Neutrophil (primary cell): ENCODE data around the gene TELO2.

Experiments
- H3K27ac ChIP-seq: fragments of 200-600 bp; sonication (generic); 2 replicates; pipeline ENCODE4 v1.5.1; 2016; ENCODE audit warnings: mild to moderate bottlenecking, moderate library complexity
- H3K27me3 ChIP-seq: fragments of 200-600 bp; sonication (generic); 2 replicates; pipeline ENCODE4 v1.6.0; 2016; ENCODE audit warnings: mild to moderate bottlenecking
- H3K36me3 ChIP-seq: fragments of 200-600 bp; sonication (generic); 2 replicates; pipeline ENCODE4 v1.5.1; 2017
- H3K4me1 ChIP-seq, 2 experiments: fragments of 200-600 bp in 1 of 2; sonication (generic) in 1 of 2; 1 replicate in 1 of 2; 2 replicates in 1 of 2; pipeline versions ENCODE4 v1.5.1 to v1.6.1; 2013 to 2016; ENCODE audit warnings: low read depth in 1 of 2, low read length in 1 of 2, mild to moderate bottlenecking in 1 of 2, moderate library complexity in 1 of 2; ENCODE audit not compliant: control insufficient read depth in 1 of 2, insufficient read depth in 1 of 2
- H3K4me3 ChIP-seq, 2 experiments: fragments of 200-600 bp in 1 of 2; sonication (generic) in 1 of 2; 1 replicate in 1 of 2; 2 replicates in 1 of 2; pipeline ENCODE4 v1.5.1; 2013 to 2016; ENCODE audit warnings: low read depth in 1 of 2, low read length in 1 of 2, mild to moderate bottlenecking in 1 of 2, moderate library complexity in 1 of 2
- H3K9me3 ChIP-seq: fragments of 200-600 bp; sonication (generic); 2 replicates; pipeline ENCODE4 v1.5.1; 2016
- CTCF ChIP-seq: fragments of 200-600 bp; sonication (generic); IDR thresholded peaks from 2 replicates; pipeline ENCODE4 v1.5.1; 2016; ENCODE audit warnings: antibody characterized with exemption

The TELO2 gene

GRCh38 chr16:1524366-1524765, 31.2 kb downstream of the TELO2 start:
- Histone ChIP-seq H3K4me1 (no peaks in the 10 kb centered on the region), H3K4me3 (no peak overlapping the region), H3K9me3 (no peaks in the 10 kb centered on the region), H3K27ac (no peak overlapping the region), H3K27me3 (peaks cover 12% of the 10 kb centered on the region), H3K36me3 (no peaks in the 10 kb centered on the region)
- no peak for TF ChIP-seq CTCF

GRCh38 chr16:1525871-1526607, 32.9 kb downstream of the TELO2 start:
- Histone ChIP-seq H3K9me3 (no peaks in the 10 kb centered on the region), H3K4me3 (no peak overlapping the region), H3K27ac (no peak overlapping the region), H3K27me3 (peaks cover 12% of the 10 kb centered on the region), H3K4me1 (no peaks in the 10 kb centered on the region), H3K36me3 (no peaks in the 10 kb centered on the region)
- no peak for TF ChIP-seq CTCF

- H3K9me3 ChIP-seq = no peaks in the 10 kb centered on the region
- no peak for TF ChIP-seq CTCF
- H3K36me3 ChIP-seq = no peaks in the 10 kb centered on the region
- peaks cover 19% of the 10 kb centered on the region for H3K27me3 ChIP-seq
- H3K4me3 ChIP-seq = no peak overlapping the region
- H3K27ac ChIP-seq = no peak overlapping the region
- H3K4me1 ChIP-seq = no peaks in the 10 kb centered on the region
Measured at GRCh38 chr16:1526608-1527555, 33.7 kb downstream of the TELO2 start.

GRCh38 chr16:1527836-1528811, 35.0 kb downstream of the TELO2 start:
- TF ChIP-seq CTCF = no peak
- Histone ChIP-seq H3K36me3 (no peaks in the 10 kb centered on the region), H3K27me3 (peaks cover 31% of the 10 kb centered on the region), H3K4me1 (no peaks in the 10 kb centered on the region), H3K27ac (no peak overlapping the region), H3K4me3 (no peak overlapping the region), H3K9me3 (no peaks in the 10 kb centered on the region)

GRCh38 chr16:1528921-1529537, 35.9 kb downstream of the TELO2 start:
- Histone ChIP-seq H3K27ac (no peak overlapping the region), H3K9me3 (no peaks in the 10 kb centered on the region), H3K4me3 (no peak overlapping the region), H3K36me3 (no peaks in the 10 kb centered on the region), H3K27me3 (peaks cover 40% of the 10 kb centered on the region), H3K4me1 (no peaks in the 10 kb centered on the region)
- no peak for TF ChIP-seq CTCF
